Fibroblast of lung (primary cell): ENCODE measurements around the gene EYS. TPM values are rescaled to one million over a fixed set of nuclear protein-coding genes. Genes with fewer than 3 reads are reported as not detected.

Experiments
- DNase-seq, 2 donors: peaks; one replicate each; pipeline versions ENCODE4 v3.0.0 to v3.0.0-alpha.2; 2010; ENCODE audit warnings: low read depth in 2 of 2
- H2AFZ ChIP-seq: 2 replicates; pipeline ENCODE4 v1.5.1; 2012; ENCODE audit warnings: low read length, control low read depth, inconsistent platforms
- H3K27ac ChIP-seq: 2 replicates; pipeline ENCODE4 v1.5.1; 2011; ENCODE audit warnings: low read length, control low read depth; ENCODE audit not compliant: insufficient read depth
- H3K27me3 ChIP-seq: 2 replicates; pipeline ENCODE4 v1.5.1; 2011; ENCODE audit warnings: mild to moderate bottlenecking, low read length; ENCODE audit not compliant: control insufficient read depth, insufficient read depth
- H3K36me3 ChIP-seq: 2 replicates; pipeline ENCODE4 v1.5.1; 2011; ENCODE audit warnings: low read length; ENCODE audit not compliant: control insufficient read depth, insufficient read depth
- H3K4me1 ChIP-seq: 2 replicates; pipeline ENCODE4 v1.5.1; 2011; ENCODE audit warnings: low read length; ENCODE audit not compliant: control insufficient read depth, insufficient read depth; ENCODE audit errors: extremely low read depth
- H3K4me2 ChIP-seq: 2 replicates; pipeline ENCODE4 v1.5.1; 2011; ENCODE audit warnings: low read length, control low read depth; ENCODE audit not compliant: insufficient read depth; ENCODE audit errors: extremely low read depth
- H3K4me3 ChIP-seq, 4 experiments: fragments of 200-600 bp in 1 of 4; sonication (generic) in 1 of 4; replicated peaks in 1 of 4; 2 replicates each; pipeline ENCODE4 v1.5.1; 2011 to 2016; ENCODE audit warnings: low read length in 4 of 4, low read depth in 3 of 4, mild to moderate bottlenecking in 3 of 4, control low read depth in 2 of 4, inconsistent platforms in 1 of 4, mixed read lengths in 1 of 4; ENCODE audit not compliant: insufficient read depth in 1 of 4; ENCODE audit errors: control extremely low read depth in 1 of 4
- H3K79me2 ChIP-seq: 2 replicates; pipeline ENCODE4 v1.5.1; 2012; ENCODE audit warnings: mild to moderate bottlenecking, low read length, inconsistent platforms; ENCODE audit not compliant: control insufficient read depth, insufficient read depth
- H3K9ac ChIP-seq: 2 replicates; pipeline ENCODE4 v1.5.1; 2011; ENCODE audit warnings: mild to moderate bottlenecking, low read length, control low read depth; ENCODE audit not compliant: insufficient read depth
- H3K9me3 ChIP-seq: 2 replicates; pipeline ENCODE4 v1.5.1; 2012; ENCODE audit warnings: low read depth, low read length; ENCODE audit not compliant: control insufficient read depth, insufficient read depth
- H4K20me1 ChIP-seq: 2 replicates; pipeline ENCODE4 v1.5.1; 2011; ENCODE audit warnings: low read length; ENCODE audit not compliant: control insufficient read depth, insufficient read depth; ENCODE audit errors: extremely low read depth
- CTCF ChIP-seq, 2 donors: IDR thresholded peaks in 1 of 2; conservative IDR thresholded peaks in 1 of 2; 1 replicate in 1 of 2; 2 replicates in 1 of 2; pipeline ENCODE4 v1.5.1; 2011 to 2012; ENCODE audit warnings: low read length in 2 of 2, control low read depth in 1 of 2, inconsistent platforms in 1 of 2, low read depth in 1 of 2, mild to moderate bottlenecking in 1 of 2
- EZH2 ChIP-seq: IDR thresholded peaks from 2 replicates; pipeline ENCODE4 v1.5.1; 2012; ENCODE audit warnings: low read length, control low read depth, mild to moderate bottlenecking; ENCODE audit errors: missing control alignments
- polyA plus RNA-seq, 2 donors: library from polyadenylated mRNA; depleted of rRNA in 1 of 2; stranded (reverse) in 1 of 2; unstranded in 1 of 2; fragments of >200 nt; gene quantifications; 2 replicates each; pipeline ENCODE4 v1.2.1, GENCODE V29; 2011 to 2012; ENCODE audit warnings: missing spikeins in 1 of 2
- total RNA-seq: library from RNA; depleted of rRNA; stranded (reverse); fragments of >200 nt; gene quantifications from 2 replicates; pipeline ENCODE4 v1.2.1, GENCODE V29; 2014

The EYS gene
- total and polyA plus RNA-seq, 2 donors (not counting 1 experiment from before 2014, with no cell fraction given) = under 0.01 TPM; not detected in 1

- Histone ChIP-seq H3K9ac (no peak overlapping the region), H3K27ac (no peak overlapping the region), H4K20me1 (no peaks in the 10 kb centered on the region), H2AFZ (no peak overlapping the region), H3K4me1 (no peaks in the 10 kb centered on the region), H3K27me3 (no peaks in the 10 kb centered on the region), H3K9me3 (no peaks in the 10 kb centered on the region), H3K4me3 (no peak overlapping the region), H3K4me2 (no peak overlapping the region), H3K36me3 (no peaks in the 10 kb centered on the region), H3K79me2 (no peaks in the 10 kb centered on the region)
- no peak for DNase-seq
- no peak for TF ChIP-seq EZH2
- TF ChIP-seq CTCF (conservative IDR thresholded peaks at IDR 0.05 in 1 of 2, IDR thresholded peaks at IDR 0.05 in 1 of 2; ENCODE audit: low read depth in 1 of 2, low read length in 2 of 2) = no peak
Measured at GRCh38 chr6:65650086-65650485, 56.9 kb downstream of the EYS start.

GRCh38 chr6:65649392-65649791, 57.6 kb downstream of the EYS start:
- TF ChIP-seq EZH2 (no peak), CTCF (conservative IDR thresholded peaks at IDR 0.05 in 1 of 2, IDR thresholded peaks at IDR 0.05 in 1 of 2; ENCODE audit: low read depth in 1 of 2, low read length in 2 of 2) (no peak)
- H3K27me3 ChIP-seq = no peaks in the 10 kb centered on the region
- H4K20me1 ChIP-seq = no peaks in the 10 kb centered on the region
- H3K4me3 ChIP-seq = no peak overlapping the region
- no peaks in the 10 kb centered on the region for H3K9me3 ChIP-seq
- no peaks in the 10 kb centered on the region for H3K79me2 ChIP-seq
- no peaks in the 10 kb centered on the region for H3K36me3 ChIP-seq
- no peak overlapping the region for H3K27ac ChIP-seq
- DNase-seq = no peak
- H3K4me1 ChIP-seq = no peaks in the 10 kb centered on the region
- no peak overlapping the region for H3K4me2 ChIP-seq
- H3K9ac ChIP-seq = no peak overlapping the region
- H2AFZ ChIP-seq = no peak overlapping the region

- Histone ChIP-seq H3K4me3 (no peak overlapping the region), H2AFZ (no peak overlapping the region), H3K36me3 (no peaks in the 10 kb centered on the region)
Measured at GRCh38 chr6:65646544-65646943, 60.5 kb downstream of the EYS start.

More at GRCh38 chr6:65646544-65646943, 60.5 kb downstream of the EYS start:
- DNase-seq = no peak
- Histone ChIP-seq H3K27me3 (no peaks in the 10 kb centered on the region), H3K9me3 (no peaks in the 10 kb centered on the region), H3K9ac (no peak overlapping the region), H4K20me1 (no peaks in the 10 kb centered on the region), H3K4me2 (no peak overlapping the region), H3K4me1 (no peaks in the 10 kb centered on the region), H3K79me2 (no peaks in the 10 kb centered on the region), H3K27ac (no peak overlapping the region)
- no peak for TF ChIP-seq EZH2
- TF ChIP-seq CTCF (conservative IDR thresholded peaks at IDR 0.05 in 1 of 2, IDR thresholded peaks at IDR 0.05 in 1 of 2; ENCODE audit: low read depth in 1 of 2, low read length in 2 of 2) = no peak
